SK-MEL-5 (cell line): ENCODE results near the gene ADAT3. TPM values are rescaled to one million over a fixed set of nuclear protein-coding genes. Genes with fewer than 3 reads are reported as not detected.
"Not testable (repeated sequence)": the region's sequence is repeated elsewhere in the genome, so short reads cannot be mapped to it uniquely, and the experiment has no call there.

Source experiments
- DNase-seq: peaks from one replicate; pipeline ENCODE4 v3.0.0-alpha.2; 2016; ENCODE audit warnings: low read depth, low spot score
- in situ Hi-C: cut with HindIII; loops from 2 replicates; pipeline ENCODE4 v1.10.0; 2016; ENCODE audit warnings: low sequenced_read_pairs, high pct_unique_total_duplicates, low pct_unique_long_range_greater_than_20kb
- total RNA-seq: library from RNA; depleted of rRNA; stranded (reverse); fragments of >200 nt; shearing (Covaris generic); gene quantifications from 2 replicates; pipeline ENCODE4 v1.2.3, GENCODE V29; 2014

Gene ADAT3
- total RNA-seq, 1 experiment from 2014 or later, result 2.6 TPM

GRCh38 chr19:1879982-1880381 is 25.2 kb upstream of the ADAT3 start:
- in situ Hi-C loops, DNase-seq: not testable (repeated sequence)

GRCh38 chr19:1880611-1881392 is 24.4 kb upstream of the ADAT3 start:
- no peak for DNase-seq
- in situ Hi-C loops, result no loop called here

DNA sequence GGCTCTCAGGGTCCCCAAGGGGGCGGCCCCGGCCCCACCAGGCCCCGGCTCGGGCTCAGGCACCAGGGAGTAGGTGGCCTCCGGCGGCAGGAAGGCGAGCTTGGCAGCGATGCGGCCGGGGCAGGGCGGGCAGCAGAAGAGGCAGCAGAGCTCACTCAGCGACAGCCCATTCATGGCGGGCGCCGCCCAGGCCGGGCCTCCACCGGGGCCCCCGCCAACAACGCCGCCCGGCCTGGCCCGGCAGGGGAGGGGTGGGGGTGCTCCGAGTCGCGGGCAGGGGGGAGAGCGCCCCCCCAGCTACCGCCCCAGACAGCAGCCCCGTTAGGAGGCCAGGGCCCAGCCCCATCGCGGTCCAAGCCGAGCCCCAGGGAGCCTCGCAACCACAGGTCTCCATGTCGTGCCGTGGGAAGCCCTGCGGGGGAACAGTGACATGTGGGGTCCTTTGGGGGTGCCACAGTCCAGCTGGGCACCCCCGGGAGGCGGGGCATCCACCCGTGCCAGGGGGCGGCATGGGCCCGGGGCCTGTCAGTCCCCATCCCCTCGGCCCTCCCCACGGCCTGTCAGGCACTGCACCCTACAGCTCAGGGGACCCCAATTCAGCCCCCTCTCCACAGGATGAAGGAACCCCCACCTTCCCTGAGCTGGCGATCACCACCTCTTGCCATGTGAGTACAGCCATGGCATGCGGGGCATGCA is 23.7 kb upstream of the ADAT3 start:
- in situ Hi-C loops, result not testable (repeated sequence)

DNA sequence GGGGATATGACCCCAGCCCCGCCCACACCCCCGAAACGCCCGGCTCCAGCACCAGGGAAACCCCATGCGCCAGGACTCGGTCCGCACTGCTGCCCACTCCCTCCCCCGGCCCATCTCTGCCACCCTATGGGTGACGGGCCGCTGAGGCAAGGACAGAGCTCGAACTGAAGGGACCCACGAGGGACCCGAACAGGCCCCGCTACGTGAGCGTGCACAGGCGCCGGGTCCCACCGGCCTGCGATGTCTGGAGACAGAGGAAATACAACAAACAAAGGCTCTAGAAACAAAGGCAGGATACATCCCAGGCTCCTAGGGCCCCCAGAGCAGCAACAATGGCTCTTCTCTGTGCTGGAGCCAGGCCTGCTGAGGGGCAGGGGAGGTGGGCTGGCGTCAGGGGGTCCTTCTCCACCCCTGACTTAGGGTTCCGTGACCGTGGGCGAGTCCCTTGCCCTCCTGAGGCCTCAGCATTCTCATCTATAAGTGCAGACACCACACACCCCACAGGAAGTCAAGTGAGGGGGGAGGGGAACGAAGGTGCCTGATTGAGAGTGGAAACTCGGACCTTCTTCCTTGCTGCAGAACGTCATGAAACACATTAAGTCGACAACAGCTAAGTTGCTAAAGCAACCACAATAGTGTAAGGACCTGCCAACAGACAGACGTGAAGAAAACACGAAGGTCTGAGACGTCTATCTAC is 23.0 kb upstream of the ADAT3 start:
- in situ Hi-C loops, result no loop called here
- no peak for DNase-seq

More for the DNA sequence above, 23.7 kb upstream of the ADAT3 start:
- DNase-seq, result not testable (repeated sequence)

- no peak for DNase-seq
- in situ Hi-C loops, result no loop called here
Measured at GRCh38 chr19:1882786-1883692, 22.2 kb upstream of the ADAT3 start.

DNA sequence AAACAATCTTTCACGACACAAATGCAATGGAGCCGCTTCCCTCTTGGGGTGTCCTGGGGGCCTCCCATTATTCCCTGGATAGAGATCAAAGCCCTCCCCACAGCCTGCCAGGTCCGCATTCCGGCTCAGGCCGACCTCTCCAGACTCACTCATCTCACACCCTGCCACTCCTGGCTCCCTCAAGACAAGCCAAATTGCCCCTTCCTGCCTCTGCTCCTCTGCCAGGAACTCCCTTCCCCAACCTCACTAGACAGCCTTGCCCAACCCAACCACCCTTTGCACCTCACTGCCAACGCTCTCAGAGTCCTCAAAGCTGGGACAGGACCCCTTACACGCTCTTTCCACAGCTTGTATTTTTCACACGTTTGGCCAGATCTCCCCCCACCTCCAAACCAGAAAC is 21.4 kb upstream of the ADAT3 start:
- in situ Hi-C loops, result no loop called here
- no peak for DNase-seq

DNA sequence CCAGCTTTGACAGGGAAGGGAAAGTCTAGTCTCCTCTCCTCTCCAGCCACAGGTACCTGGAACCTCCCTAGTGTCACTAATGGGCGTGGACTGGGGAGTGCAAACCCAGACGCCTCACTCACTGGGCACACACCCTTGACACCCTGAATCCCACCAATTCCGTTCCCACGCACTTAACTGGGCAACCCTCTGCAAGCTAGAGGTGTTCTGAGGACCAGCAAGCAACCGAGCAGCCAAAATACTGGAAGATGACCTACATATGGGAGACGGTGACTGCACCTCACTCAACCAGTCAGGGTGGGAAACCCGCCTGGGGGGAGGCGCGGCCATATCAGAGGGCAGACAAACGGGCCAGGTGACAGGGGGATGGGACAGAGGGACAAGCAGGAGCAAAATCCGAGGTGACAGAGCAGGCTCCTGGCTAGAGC is 20.9 kb upstream of the ADAT3 start:
- no peak for DNase-seq
- in situ Hi-C loops, result no loop called here

- no peak for DNase-seq
- in situ Hi-C loops, result no loop called here
Measured at GRCh38 chr19:1884719-1885334, 20.4 kb upstream of the ADAT3 start.

GRCh38 chr19:1885398-1886119 is 19.6 kb upstream of the ADAT3 start, which contains the start of gene ABHD17A:
Gene ABHD17A (minus strand): TSS chr19:1885496. CDS start chr19:1881566, 3,930 bp downstream.
- in situ Hi-C loops, result not testable (repeated sequence)
- DNase-seq, result peak; percentile 86

DNA sequence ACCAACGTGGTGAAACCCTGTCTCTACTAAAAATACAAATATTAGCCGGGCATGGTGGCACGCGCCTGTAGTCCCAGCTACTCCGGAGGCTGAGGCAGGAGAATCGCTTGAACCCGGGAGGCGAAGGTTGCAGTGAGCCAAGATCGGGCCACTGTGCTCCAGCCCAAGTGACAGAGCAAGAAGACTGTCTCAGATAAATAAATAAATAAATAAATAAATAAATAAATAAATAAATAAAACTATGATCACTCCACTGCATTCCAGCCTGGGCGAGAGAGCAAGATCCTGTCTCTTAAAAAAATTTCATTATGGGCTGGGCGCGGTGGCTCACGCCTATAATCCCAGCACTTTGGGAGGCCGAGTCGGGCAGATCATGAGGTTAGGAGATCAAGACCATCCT is 18.8 kb upstream of the ADAT3 start:
- in situ Hi-C loops, DNase-seq: not testable (repeated sequence)

DNA sequence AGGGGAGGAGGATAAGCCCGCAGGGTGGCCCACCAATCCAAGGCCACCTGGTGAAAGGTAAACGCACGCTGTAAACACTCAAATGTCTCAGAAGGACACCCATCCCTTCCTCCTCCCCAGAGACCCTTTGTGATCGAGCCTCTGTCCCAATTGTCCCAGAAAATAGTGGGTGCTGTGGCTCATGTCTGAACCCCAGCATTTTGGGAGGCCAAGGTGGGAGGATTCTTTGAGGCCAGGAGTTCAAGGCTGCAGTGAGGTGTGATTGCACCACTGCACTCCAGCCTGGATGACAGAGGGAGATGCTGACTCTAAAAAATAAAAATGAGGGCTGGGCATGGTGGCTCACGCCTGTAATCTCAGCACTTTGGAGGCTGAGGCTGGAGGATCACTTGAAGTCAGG is 16.8 kb upstream of the ADAT3 start:
- no peak for DNase-seq
- in situ Hi-C loops, result no loop called here

DNA sequence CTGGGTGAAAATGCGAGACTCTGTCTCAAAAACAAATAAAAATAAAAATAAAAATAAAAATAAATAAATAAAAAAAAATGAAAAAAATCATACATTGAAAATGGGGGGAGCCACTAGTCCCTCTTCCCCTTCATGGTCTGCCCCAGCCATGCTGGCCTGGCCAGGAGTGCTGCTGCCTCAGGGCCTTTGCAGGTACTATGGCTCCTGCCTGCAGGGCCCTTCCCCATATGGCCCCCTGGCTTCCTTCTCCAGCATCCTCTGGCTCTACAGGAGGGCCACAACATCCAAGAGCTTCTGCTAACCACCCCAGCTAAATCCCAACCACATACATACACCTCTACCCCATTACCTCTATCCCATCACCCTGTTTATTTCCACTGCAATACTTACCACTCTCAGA is 15.3 kb upstream of the ADAT3 start:
- no peak for DNase-seq
- in situ Hi-C loops, result no loop called here

GRCh38 chr19:1893791-1894190 is 11.4 kb upstream of the ADAT3 start:
- in situ Hi-C loops, result no loop called here

GRCh38 chr19:1896508-1896907 is 8.7 kb upstream of the ADAT3 start:
- in situ Hi-C loops, result no loop called here
- no peak for DNase-seq

More at GRCh38 chr19:1893791-1894190, 11.4 kb upstream of the ADAT3 start:
- no peak for DNase-seq

GRCh38 chr19:1901940-1902404 is 3.2 kb upstream of the ADAT3 start:
- in situ Hi-C loops, result no loop called here
- no peak for DNase-seq

GRCh38 chr19:1902923-1903322 is 2.3 kb upstream of the ADAT3 start:
- no peak for DNase-seq
- in situ Hi-C loops, result no loop called here

DNA sequence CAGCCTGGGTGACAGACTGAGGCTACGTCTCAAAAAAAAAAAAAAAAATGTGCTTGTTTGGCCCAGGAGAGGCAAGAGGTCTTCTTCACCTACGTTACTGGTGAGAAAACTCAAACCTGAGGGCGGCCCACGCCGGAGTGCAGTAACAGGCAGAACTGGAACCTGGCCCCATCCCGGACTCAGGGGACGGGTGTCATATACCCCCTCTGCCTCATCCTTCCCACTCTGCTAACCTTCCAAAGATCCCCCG is 414 bp upstream of the ADAT3 start:
- no peak for DNase-seq
- in situ Hi-C loops, result no loop called here
